ENCODE measurements around the gene BAHCC1. TPM values are rescaled to one million over a fixed set of nuclear protein-coding genes. Genes with fewer than 3 reads are reported as not detected.

Gene BAHCC1
- total and polyA plus RNA-seq, 2 of the 4 experiments (the other 2 are of a cell fraction): 0.36 to 7.8 TPM

DNA sequence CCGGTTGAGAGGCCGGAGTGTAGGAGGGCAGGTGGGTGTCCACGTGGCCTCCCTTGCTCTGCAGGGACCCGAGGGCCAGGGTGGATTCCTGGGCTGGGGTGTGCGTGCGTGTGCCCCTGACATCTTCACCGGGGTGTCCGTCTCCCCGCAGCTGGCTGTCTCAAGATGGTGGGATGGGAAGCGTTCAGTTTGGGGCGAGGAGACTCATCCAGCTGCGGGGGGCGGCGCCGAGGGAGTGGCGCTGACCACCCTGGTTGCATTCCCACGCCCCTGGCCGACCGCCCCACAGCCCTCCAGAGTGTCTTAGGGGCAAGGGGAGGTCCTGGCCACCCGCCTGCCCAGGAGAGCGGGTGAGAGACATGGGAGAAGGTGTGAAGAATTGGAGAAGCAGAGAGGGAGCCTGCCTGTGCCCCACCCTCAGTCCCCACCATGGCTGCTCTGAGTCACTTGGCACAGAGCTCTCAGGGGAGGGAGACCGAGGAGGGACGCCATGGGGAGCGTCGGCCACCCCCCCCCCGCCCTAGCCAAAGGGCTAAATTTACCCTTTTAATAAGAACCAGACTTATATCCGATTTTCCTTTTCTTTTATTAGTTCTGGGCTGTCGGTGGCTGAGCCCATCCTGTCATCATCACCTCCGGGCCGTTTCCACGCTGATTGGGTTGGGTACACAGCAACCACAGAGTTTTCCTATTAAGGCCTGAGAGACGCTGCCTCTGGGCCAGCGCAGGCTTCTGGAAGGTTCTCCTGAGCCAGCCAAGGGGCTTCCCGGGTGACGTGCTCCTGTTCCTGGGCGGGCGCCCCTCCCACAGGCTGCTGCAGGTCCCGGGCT lies 22.0 kb downstream of the BAHCC1 start:
- Histone ChIP-seq H4K5ac (ENCODE audit: low read depth, low read length) (no peak overlapping the region), H4K91ac (ENCODE audit: insufficient read depth, low read depth, low read length) (peak overlapping the region; percentile 41), H2BK20ac (ENCODE audit: low read depth, low read length) (peak overlapping the region; percentile 29; the same call in 1 of the 2 replicates), H3K4ac (ENCODE audit: low read depth, low read length) (peak overlapping the region; percentile 89), H2AK9ac (replicated peaks; ENCODE audit: low read depth, low read length, poor library complexity) (peak overlapping the region; percentile 90), H3K18ac (ENCODE audit: low read depth, low read length) (no peak overlapping the region), H2BK120ac (ENCODE audit: low read depth, low read length) (peak overlapping the region; percentile 62), H2BK15ac (ENCODE audit: low read depth, low read length) (peak overlapping the region; percentile 36; the same call in 1 of the 3 replicates), H2AFZ (replicated peaks; ENCODE audit: low read length, poor library complexity) (peak overlapping the region; percentile 70), H2AK5ac (ENCODE audit: low read depth, low read length) (peak overlapping the region; percentile 97), H3K36me3 (ENCODE audit: control insufficient read depth, insufficient read depth, low read length) (no peaks in the 10 kb centered on the region), H3K9me1 (ENCODE audit: insufficient read depth, low read length) (peaks cover 27% of the 10 kb centered on the region), H3K4me2 (ENCODE audit: low read depth, low read length) (no peak overlapping the region), H3K9me3 (ENCODE audit: control insufficient read depth, insufficient read depth, low read length) (no peaks in the 10 kb centered on the region), H4K20me1 (ENCODE audit: insufficient read depth, low read length) (peaks cover 11% of the 10 kb centered on the region), H3K56ac (ENCODE audit: extremely low read depth, insufficient read depth, low read length) (no peak overlapping the region), H4K8ac (ENCODE audit: low read depth in 2 of 2, low read length in 2 of 2) (peak overlapping the region in 1 of 2 experiments; percentile 39; a peak in 1 of 4 replicates), H3K4me3 (ENCODE audit: insufficient read depth, low read depth, low read length) (no peak overlapping the region), H3K4me1 (ENCODE audit: control insufficient read depth, insufficient read depth, low read length) (peaks cover 41% of the 10 kb centered on the region), H3K27me3 (ENCODE audit: control insufficient read depth, insufficient read depth, low read length) (no peaks in the 10 kb centered on the region), H3K9ac (ENCODE audit: low read depth, low read length) (no peak overlapping the region), H3K27ac (ENCODE audit: insufficient read depth, low read length) (no peak overlapping the region), H3K23ac (ENCODE audit: low read depth, low read length) (peak overlapping the region; percentile 54; the same call in 1 of the 2 replicates), H2BK5ac (ENCODE audit: low read depth, low read length, poor library complexity, severe bottlenecking) (no peak overlapping the region), H3K79me1 (ENCODE audit: low read depth in 1 of 2, low read length in 2 of 2) (peaks cover 22 to 75% of the 10 kb centered on the region in 2 experiments), H3K14ac (replicated peaks; ENCODE audit: low read depth, low read length) (peak overlapping the region; percentile 55)
- TF ChIP-seq SMC3 (IDR thresholded peaks at IDR 0.05; ENCODE audit: low read depth, low read length) (no peak), MAZ (IDR thresholded peaks at IDR 0.05; ENCODE audit: borderline replicate concordance, low read depth, low read length) (peak; percentile 35; the same call in 1 of the 2 replicates)
- ATAC-seq (ENCODE audit: low read depth) (no peak), DNase-seq (no peak)
- CTCF ChIA-PET: no interaction called here
- POLR2A ChIA-PET (ENCODE audit: unreplicated experiment): no interaction called here
- intact Hi-C loops (cut with micrococcal nuclease): no loop called here
- dilution Hi-C loops (cut with HindIII; ENCODE audit: low sequenced_read_pairs, unreplicated experiment): no loop called here
- no TSS peak for BruUV-seq (replicated peaks)
- WGBS, 2 experiments (ENCODE audit: extremely low coverage in 2 of 2, insufficient read length in 1 of 2): 68% methylated on average over 11 of the region's 38 CpGs; no CpG with 5 or more reads in 1 of the 2 experiments
- in situ Hi-C loops (cut with MboI; ENCODE audit: low sequenced_read_pairs): no loop called here
